NT2/D1 (cell line): ENCODE results near the gene TUSC2.

Experiments used
- SUZ12 ChIP-seq: IDR thresholded peaks from 2 replicates; pipeline ENCODE4 v1.6.1; 2011; ENCODE audit not compliant: insufficient read length, insufficient read depth; ENCODE audit errors: extremely low read depth
- YY1 ChIP-seq: IDR thresholded peaks from 2 replicates; pipeline ENCODE4 v1.6.1; 2011; ENCODE audit not compliant: insufficient read length, insufficient read depth
- ZNF274 ChIP-seq: IDR thresholded peaks from 2 replicates; pipeline ENCODE4 v1.6.1; 2011; ENCODE audit warnings: mild to moderate bottlenecking, low read depth, low read length

DNA sequence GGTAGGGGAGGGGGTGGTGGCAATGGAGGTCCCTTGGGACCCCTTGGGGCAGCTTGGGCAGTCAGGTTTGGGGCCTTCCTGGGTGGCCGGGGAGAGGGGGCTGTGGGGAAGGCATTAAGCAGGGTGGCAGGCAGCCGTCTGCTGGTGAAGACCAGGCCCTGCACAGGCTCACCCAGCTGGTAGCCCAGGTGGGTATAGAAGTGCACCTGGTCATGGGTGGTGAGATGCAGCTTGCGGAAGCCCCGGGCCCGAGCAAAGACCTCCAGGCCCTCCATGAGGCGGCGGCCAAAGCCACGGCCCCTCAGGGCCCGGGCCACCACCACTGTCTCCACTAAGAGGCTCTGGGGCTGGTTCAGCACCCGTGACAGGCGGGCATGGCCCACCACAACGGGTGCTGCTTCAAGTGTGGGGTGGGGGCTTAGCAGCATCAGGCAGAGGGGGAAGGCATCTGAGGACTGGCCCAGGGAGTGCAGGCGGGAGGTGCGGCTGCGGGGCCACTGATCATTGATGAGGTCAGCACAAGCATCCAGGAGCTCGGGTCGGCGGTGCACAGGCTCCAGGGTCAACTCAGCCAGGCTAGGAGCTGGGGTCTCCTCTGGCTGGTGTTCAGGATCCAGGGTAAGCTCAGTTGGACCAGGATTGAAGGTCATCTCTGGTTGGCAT is 31.2 kb downstream of the TUSC2 start:
- TF ChIP-seq ZNF274 (no peak), SUZ12 (no peak), YY1 (no peak)
